ENCODE measurements around the gene WRAP53. TPM values are rescaled to one million over a fixed set of nuclear protein-coding genes. Genes with fewer than 3 reads are reported as not detected.

Gene WRAP53
- total and polyA plus RNA-seq, 2 donors (not counting 1 experiment from before 2014, with no cell fraction given): 13.1 to 18.2 TPM

DNA sequence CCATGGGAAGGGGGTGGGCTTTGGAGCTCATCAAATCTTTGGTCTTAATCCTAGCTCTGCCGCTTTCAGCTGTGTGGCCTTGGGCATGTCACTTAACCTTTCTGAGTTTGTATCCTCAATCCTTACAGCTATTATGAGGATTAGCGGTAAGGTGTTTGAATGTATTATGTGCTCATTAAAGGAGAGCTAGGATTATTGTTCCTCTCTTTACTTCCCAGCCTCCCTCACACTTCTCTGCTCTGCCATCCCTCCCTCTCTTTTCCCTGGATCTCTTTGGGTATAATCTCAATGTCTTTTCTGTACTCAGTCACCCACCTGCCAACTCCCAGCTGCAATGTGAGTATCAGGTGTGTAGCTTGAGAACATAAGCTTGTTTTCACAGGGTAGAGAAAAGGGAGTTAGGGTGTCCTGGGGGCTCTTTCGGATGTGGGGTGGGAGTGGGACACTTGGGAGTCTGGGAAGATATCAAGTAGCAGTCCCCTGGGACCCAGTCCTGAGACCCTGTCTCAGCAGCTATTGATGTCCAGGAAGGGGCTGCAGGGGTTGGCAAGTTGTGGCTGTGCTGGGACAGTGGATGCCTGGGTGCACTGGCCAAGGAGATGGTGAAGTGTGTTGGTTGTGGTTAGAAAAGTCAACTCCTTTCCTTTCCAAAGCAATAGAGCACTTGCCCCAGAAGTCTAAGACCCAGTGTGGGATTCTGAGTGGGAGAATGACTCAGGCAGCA lies 18.5 kb downstream of the WRAP53 start:
- Histone ChIP-seq H2AFZ (ENCODE audit: insufficient read depth, low read depth, low read length, poor library complexity, severe bottlenecking) (no peak overlapping the region), H3K4me2 (replicated peaks; ENCODE audit: low read depth, low read length, poor library complexity, severe bottlenecking) (no peak overlapping the region), H4K20me1 (ENCODE audit: control insufficient read depth, insufficient read depth, low read length, poor library complexity, severe bottlenecking) (no peaks in the 10 kb centered on the region), H3K27ac (ENCODE audit: low read length in 2 of 2) (no peak overlapping the region), H3K27me3 (replicated peaks in 1 of 4; ENCODE audit: control extremely low read depth in 1 of 4, control insufficient read depth in 3 of 4, insufficient read depth in 4 of 4, low read length in 3 of 4) (peaks cover 0 to 71% (median 20%) of the 10 kb centered on the region in 4 experiments), H3K79me2 (ENCODE audit: control insufficient read depth, insufficient read depth, low read length) (no peaks in the 10 kb centered on the region), H3K9ac (ENCODE audit: low read length) (no peak overlapping the region), H3K36me3 (replicated peaks in 1 of 2; ENCODE audit: control extremely low read depth in 1 of 2, control insufficient read depth in 1 of 2, extremely low read depth in 1 of 2, insufficient read depth in 2 of 2, low read length in 1 of 2) (peaks cover 0 to 9% of the 10 kb centered on the region in 2 experiments), H3K4me1 (ENCODE audit: control insufficient read depth in 2 of 2, insufficient read depth in 2 of 2, low read length in 2 of 2) (peaks cover 24 to 28% of the 10 kb centered on the region in 2 donors), H3K9me3 (ENCODE audit: control extremely low read depth in 1 of 3, control insufficient read depth in 2 of 3, insufficient read depth in 1 of 3, low read length in 2 of 3) (no peaks in the 10 kb centered on the region), H3K4me3 (ENCODE audit: control extremely low read depth in 1 of 5, extremely low read depth in 1 of 5, insufficient read depth in 1 of 5, low read depth in 2 of 5, low read length in 4 of 5) (no peak overlapping the region)
- CTCF ChIA-PET: interaction anchor here (1.1 to 1.6 kb wide), 2 partner anchors 10 to 20 kb away, joined by 3 to 5 read pairs; partner anchors contain the start of gene TP53
- H3K27me3 Mint-ChIP-seq: peaks cover 68% of the 10 kb centered on the region
- H3K4me3 Mint-ChIP-seq: no peak overlapping the region
- ATAC-seq (ENCODE audit: low read depth): no peak
- WGBS (ENCODE audit: insufficient coverage): 67% methylated on average over 1 of the region's 3 CpGs
- H3K27ac Mint-ChIP-seq: no peak overlapping the region
- no peaks in the 10 kb centered on the region for H3K9me3 Mint-ChIP-seq (ENCODE audit: insufficient read depth)
- peaks cover 25% of the 10 kb centered on the region for H3K4me1 Mint-ChIP-seq
- DNase-seq: no peak
- no peak for TF ChIP-seq EZH2 (IDR thresholded peaks at IDR 0.05; ENCODE audit: borderline replicate concordance, insufficient read depth, low read depth, low read length, poor library complexity, severe bottlenecking)
- TF ChIP-seq, protein P1, sequence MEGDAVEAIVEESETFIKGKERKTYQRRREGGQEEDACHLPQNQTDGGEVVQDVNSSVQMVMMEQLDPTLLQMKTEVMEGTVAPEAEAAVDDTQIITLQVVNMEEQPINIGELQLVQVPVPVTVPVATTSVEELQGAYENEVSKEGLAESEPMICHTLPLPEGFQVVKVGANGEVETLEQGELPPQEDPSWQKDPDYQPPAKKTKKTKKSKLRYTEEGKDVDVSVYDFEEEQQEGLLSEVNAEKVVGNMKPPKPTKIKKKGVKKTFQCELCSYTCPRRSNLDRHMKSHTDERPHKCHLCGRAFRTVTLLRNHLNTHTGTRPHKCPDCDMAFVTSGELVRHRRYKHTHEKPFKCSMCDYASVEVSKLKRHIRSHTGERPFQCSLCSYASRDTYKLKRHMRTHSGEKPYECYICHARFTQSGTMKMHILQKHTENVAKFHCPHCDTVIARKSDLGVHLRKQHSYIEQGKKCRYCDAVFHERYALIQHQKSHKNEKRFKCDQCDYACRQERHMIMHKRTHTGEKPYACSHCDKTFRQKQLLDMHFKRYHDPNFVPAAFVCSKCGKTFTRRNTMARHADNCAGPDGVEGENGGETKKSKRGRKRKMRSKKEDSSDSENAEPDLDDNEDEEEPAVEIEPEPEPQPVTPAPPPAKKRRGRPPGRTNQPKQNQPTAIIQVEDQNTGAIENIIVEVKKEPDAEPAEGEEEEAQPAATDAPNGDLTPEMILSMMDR (IDR thresholded peaks at IDR 0.05): no peak
- POLR2A ChIA-PET: interaction anchor here (0.6 kb wide), 1 partner anchor 15 kb away, joined by 10 read pairs; no protein-coding TSS in a partner anchor
- intact Hi-C loops (cut with micrococcal nuclease): no loop called here

DNA sequence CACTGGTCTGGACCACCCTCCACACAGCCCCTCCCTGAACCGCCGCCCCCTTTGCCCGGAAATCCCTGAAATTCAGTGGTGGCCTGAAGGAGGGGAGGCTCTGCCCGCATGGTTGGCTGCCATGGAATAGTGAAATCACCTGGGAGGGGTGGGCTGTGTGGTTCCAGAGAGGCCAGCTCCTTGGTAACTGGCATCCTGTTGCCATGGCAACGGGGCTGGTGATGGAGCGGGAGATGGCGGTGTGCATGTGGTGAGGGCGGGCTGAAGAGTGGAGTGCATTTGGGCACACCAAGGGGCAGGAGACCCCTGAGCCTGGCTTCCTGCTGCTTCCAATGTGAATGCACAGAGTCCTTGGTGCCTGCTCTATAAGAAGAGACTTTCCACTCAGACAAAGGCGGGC lies 19.2 kb downstream of the WRAP53 start:
- no peak overlapping the region for H3K4me3 Mint-ChIP-seq
- ChIA-PET CTCF (interaction anchor here (1.6 kb wide), 1 partner anchor 20 kb away, joined by 5 read pairs; the partner anchor contains the start of gene TP53), POLR2A (no interaction called here)
- no peak for TF ChIP-seq EZH2 (IDR thresholded peaks at IDR 0.05; ENCODE audit: borderline replicate concordance, insufficient read depth, low read depth, low read length, poor library complexity, severe bottlenecking)
- TF ChIP-seq, protein P1 (IDR thresholded peaks at IDR 0.05): no peak
- H3K27ac Mint-ChIP-seq: peak overlapping the region; percentile 20
- peaks cover 0 to 3% of the 10 kb centered on the region in 2 experiments for H3K36me3 ChIP-seq (replicated peaks in 1 of 2; ENCODE audit: control extremely low read depth in 1 of 2, control insufficient read depth in 1 of 2, extremely low read depth in 1 of 2, insufficient read depth in 2 of 2, low read length in 1 of 2)
- no peak overlapping the region for H2AFZ ChIP-seq (ENCODE audit: insufficient read depth, low read depth, low read length, poor library complexity, severe bottlenecking)
- H3K9ac ChIP-seq (ENCODE audit: low read length): no peak overlapping the region
- no peak overlapping the region for H3K4me2 ChIP-seq (replicated peaks; ENCODE audit: low read depth, low read length, poor library complexity, severe bottlenecking)
- peaks cover 24 to 28% of the 10 kb centered on the region in 2 donors for H3K4me1 ChIP-seq (ENCODE audit: control insufficient read depth in 2 of 2, insufficient read depth in 2 of 2, low read length in 2 of 2)
- no peaks in the 10 kb centered on the region for H3K79me2 ChIP-seq (ENCODE audit: control insufficient read depth, insufficient read depth, low read length)
- H3K27me3 ChIP-seq (replicated peaks in 1 of 4; ENCODE audit: control extremely low read depth in 1 of 4, control insufficient read depth in 3 of 4, insufficient read depth in 4 of 4, low read length in 3 of 4): peaks cover 0 to 72% (median 22%) of the 10 kb centered on the region in 4 experiments
- no peaks in the 10 kb centered on the region for H4K20me1 ChIP-seq (ENCODE audit: control insufficient read depth, insufficient read depth, low read length, poor library complexity, severe bottlenecking)
- no peak for ATAC-seq (ENCODE audit: low read depth)
- no peaks in the 10 kb centered on the region for H3K9me3 ChIP-seq (ENCODE audit: control extremely low read depth in 1 of 3, control insufficient read depth in 2 of 3, insufficient read depth in 1 of 3, low read length in 2 of 3)
- no peak overlapping the region for H3K4me3 ChIP-seq (ENCODE audit: control extremely low read depth in 1 of 5, extremely low read depth in 1 of 5, insufficient read depth in 1 of 5, low read depth in 2 of 5, low read length in 4 of 5)
- no peak for DNase-seq
- no peak overlapping the region for H3K27ac ChIP-seq (ENCODE audit: low read length in 2 of 2)
- H3K9me3 Mint-ChIP-seq (ENCODE audit: insufficient read depth): no peaks in the 10 kb centered on the region
- WGBS (ENCODE audit: insufficient coverage): 91% methylated on average over 5 of the region's 9 CpGs
- H3K27me3 Mint-ChIP-seq: peaks cover 65% of the 10 kb centered on the region
- peaks cover 25% of the 10 kb centered on the region for H3K4me1 Mint-ChIP-seq
- intact Hi-C loops (cut with micrococcal nuclease): no loop called here
